NCI-H2196 treated with DMSO at 0.1 percent for 48 hours (cell line): Measurements from ENCODE around the gene NLRP3.
"Not testable (repeated sequence)": the region's sequence is repeated elsewhere in the genome, so short reads cannot be mapped to it uniquely, and the experiment has no call there.

ENCODE experiments used
- DNase-seq: peaks from one replicate; lab custom pipeline; 2025; ENCODE audit not compliant: unreplicated experiment; lab: John Stamatoyannopoulos, UW

NLRP3 gene

GRCh38 chr1:247415423-247416361 lies at the start of gene NLRP3:
Gene NLRP3, plus strand, starts transcription at chr1:247416173. Its CDS starts 2,628 bp downstream, at chr1:247418801.
- no peak for DNase-seq

- not testable (repeated sequence) for DNase-seq
Measured at GRCh38 chr1:247366345-247366744, 49.6 kb upstream of the NLRP3 start.

GRCh38 chr1:247366926-247367645 lies 48.9 kb upstream of the NLRP3 start:
- DNase-seq = no peak

GRCh38 chr1:247367786-247368422 lies 48.1 kb upstream of the NLRP3 start:
- DNase-seq = no peak

GRCh38 chr1:247368490-247369145 lies 47.4 kb upstream of the NLRP3 start:
- DNase-seq = no peak

- no peak for DNase-seq
Measured at GRCh38 chr1:247370786-247371732, 44.9 kb upstream of the NLRP3 start.

- DNase-seq = no peak
Measured at GRCh38 chr1:247371801-247372259, 44.1 kb upstream of the NLRP3 start.

- DNase-seq = no peak
Measured at GRCh38 chr1:247373721-247374141, 42.2 kb upstream of the NLRP3 start.

GRCh38 chr1:247374651-247375334 lies 41.2 kb upstream of the NLRP3 start:
- DNase-seq = not testable (repeated sequence)

- no peak for DNase-seq
Measured at GRCh38 chr1:247375747-247376146, 40.2 kb upstream of the NLRP3 start.

- no peak for DNase-seq
Measured at GRCh38 chr1:247376659-247377058, 39.3 kb upstream of the NLRP3 start.

- not testable (repeated sequence) for DNase-seq
Measured at GRCh38 chr1:247377656-247378055, 38.3 kb upstream of the NLRP3 start.

- no peak for DNase-seq
Measured at GRCh38 chr1:247378334-247379073, 37.5 kb upstream of the NLRP3 start.

GRCh38 chr1:247385283-247385682 lies 30.7 kb upstream of the NLRP3 start:
- no peak for DNase-seq

- DNase-seq = no peak
Measured at GRCh38 chr1:247386217-247386616, 29.8 kb upstream of the NLRP3 start.

GRCh38 chr1:247386687-247387086 lies 29.3 kb upstream of the NLRP3 start:
- no peak for DNase-seq

GRCh38 chr1:247387096-247387495 lies 28.9 kb upstream of the NLRP3 start:
- no peak for DNase-seq

- DNase-seq = no peak
Measured at GRCh38 chr1:247387565-247387964, 28.4 kb upstream of the NLRP3 start.
